Endothelial cell of umbilical vein (primary cell): Measurements from ENCODE around the gene AADACL4. TPM values are rescaled to one million over a fixed set of nuclear protein-coding genes. Genes with fewer than 3 reads are reported as not detected.

Experiments
- BruUV-seq: library from RNA; stranded (reverse); fragments of 400-500 nt; replicated peaks from 2 replicates; lab custom pipeline; 2021; lab: Mats Ljungman, UMichigan
- CTCF ChIA-PET: fragments of 300-600, 350-600 bp; sonication (Branson Sonifier 250); formaldehyde crosslinking; loops from one replicate; lab custom pipeline; 2021; ENCODE audit warnings: antibody characterized with exemption, inconsistent platforms; lab: Charles Lee
- POLR2A ChIA-PET: fragments of 300-600, 350-600 bp; sonication (Branson Sonifier 250); formaldehyde crosslinking; loops from one replicate; lab custom pipeline; 2021; ENCODE audit warnings: antibody characterized with exemption, inconsistent platforms; lab: Charles Lee
- DNase-seq: peaks from one replicate; pipeline ENCODE4 v3.0.0-alpha.2; 2011; ENCODE audit warnings: low read depth, low spot score
- FAIRE-seq: peaks from 2 replicates; lab custom pipeline; 2011; peaks lifted over from hg19 to GRCh38; lab: Jason Lieb, UNC
- H2AFZ ChIP-seq: 2 replicates; pipeline ENCODE4 v1.6.0; 2012; ENCODE audit warnings: low read depth, low read length, control low read depth, inconsistent platforms
- H3K27ac ChIP-seq: 2 replicates; pipeline ENCODE4 v1.5.1; 2011; ENCODE audit warnings: low read depth, mild to moderate bottlenecking, control low read depth, low read length, moderate library complexity; ENCODE audit not compliant: insufficient read depth
- H3K27me3 ChIP-seq, 2 experiments: 2 replicates each; pipeline versions ENCODE4 v1.6.0 to v1.6.1; 2011; ENCODE audit warnings: low read length in 2 of 2, mixed read lengths in 1 of 2; ENCODE audit not compliant: control insufficient read depth in 2 of 2, insufficient read depth in 2 of 2
- H3K36me3 ChIP-seq, 2 experiments: 2 replicates in 1 of 2; 3 replicates in 1 of 2; pipeline ENCODE4 v1.5.1; 2011; ENCODE audit warnings: low read length in 2 of 2, mild to moderate bottlenecking in 1 of 2, moderate library complexity in 1 of 2; ENCODE audit not compliant: control insufficient read depth in 2 of 2, insufficient read depth in 2 of 2; ENCODE audit errors: extremely low read depth in 1 of 2
- H3K4me1 ChIP-seq: 3 replicates; pipeline ENCODE4 v1.5.1; 2011; ENCODE audit warnings: mild to moderate bottlenecking, low read length; ENCODE audit not compliant: control insufficient read depth, insufficient read depth; ENCODE audit errors: extremely low read depth
- H3K4me2 ChIP-seq: 2 replicates; pipeline ENCODE4 v1.6.1; 2011; ENCODE audit warnings: low read length, control low read depth, mixed read lengths; ENCODE audit not compliant: insufficient read depth
- H3K4me3 ChIP-seq, 3 experiments: fragments of 200-600 bp in 1 of 3; sonication (generic), shearing (Covaris generic) in 1 of 3; replicated peaks in 1 of 3; 2 replicates each; pipeline ENCODE4 v1.5.1; 2011 to 2016; ENCODE audit warnings: control low read depth in 3 of 3, low read length in 3 of 3, mild to moderate bottlenecking in 2 of 3, inconsistent platforms in 1 of 3, low read depth in 1 of 3, moderate library complexity in 1 of 3; ENCODE audit not compliant: insufficient read depth in 1 of 3
- H3K79me2 ChIP-seq: 2 replicates; pipeline ENCODE4 v1.6.0; 2012; ENCODE audit warnings: low read length, inconsistent platforms; ENCODE audit not compliant: control insufficient read depth, insufficient read depth
- H3K9ac ChIP-seq: replicated peaks from 2 replicates; pipeline ENCODE3; 2011; ENCODE audit warnings: low read length, control low read depth; ENCODE audit not compliant: insufficient read depth; ENCODE audit errors: extremely low read depth
- H3K9me1 ChIP-seq: replicated peaks from 3 replicates; pipeline ENCODE4 v1.6.0; 2011; ENCODE audit warnings: mild to moderate bottlenecking, low read length; ENCODE audit not compliant: control insufficient read depth, insufficient read depth; ENCODE audit errors: extremely low read depth
- H3K9me3 ChIP-seq: replicated peaks from 2 replicates; pipeline ENCODE4 v1.5.1; 2012; ENCODE audit warnings: low read length, inconsistent platforms; ENCODE audit not compliant: control insufficient read depth, insufficient read depth
- H4K20me1 ChIP-seq: replicated peaks from 2 replicates; pipeline ENCODE3; 2011; ENCODE audit warnings: mild to moderate bottlenecking, low read length; ENCODE audit not compliant: control insufficient read depth, insufficient read depth; ENCODE audit errors: extremely low read depth
- CTCF ChIP-seq, 2 donors: IDR thresholded peaks; 1 replicate in 1 of 2; 2 replicates in 1 of 2; pipeline ENCODE4 v1.5.1; 2011; ENCODE audit warnings: low read length in 2 of 2, mild to moderate bottlenecking in 2 of 2, moderate library complexity in 2 of 2, control low read depth in 1 of 2, inconsistent platforms in 1 of 2, low read depth in 1 of 2; ENCODE audit not compliant: insufficient read depth in 1 of 2; ENCODE audit errors: extremely low read depth in 1 of 2
- JUN ChIP-seq: IDR thresholded peaks from 2 replicates; pipeline ENCODE4 v1.6.1; 2011; ENCODE audit warnings: borderline replicate concordance, low read depth; ENCODE audit not compliant: insufficient read length, insufficient read depth
- MAX ChIP-seq: IDR thresholded peaks from 2 replicates; pipeline ENCODE4 v1.6.1; 2011; ENCODE audit not compliant: insufficient read depth, insufficient read length
- dilution Hi-C: fragments of 300-500 bp; cut with MboI; formaldehyde crosslinking; loops from one replicate; pipeline ENCODE4 v1.15.0; 2019; ENCODE audit warnings: low sequenced_read_pairs; ENCODE audit not compliant: extremely low pct_ligation_motif_present
- intact Hi-C: fragments of 100-400 bp; cut with micrococcal nuclease; formaldehyde crosslinking; loops from one replicate; pipeline ENCODE4 v1.10.0; 2022
- polyA plus RNA-seq, 4 experiments: library from polyadenylated mRNA; depleted of rRNA in 3 of 4; stranded (reverse) in 3 of 4; unstranded in 1 of 4; fragments of >200 nt; gene quantifications; 2 replicates each; pipeline versions ENCODE4 v1.2.1 to v1.2.3, GENCODE V29; 2011 to 2012; ENCODE audit warnings: missing spikeins in 1 of 4
- total RNA-seq: library from RNA; stranded (reverse); gene quantifications from 2 replicates; pipeline ENCODE4 v1.2.3, GENCODE V29; 2021

Gene AADACL4
- total and polyA plus RNA-seq, 2 donors (not counting 3 experiments of a cell fraction or from before 2014, with no cell fraction given) = not detected

GRCh38 chr1:12594966-12595756 is 48.7 kb upstream of the AADACL4 start:
- no peak for FAIRE-seq
- Histone ChIP-seq H4K20me1 (no peaks in the 10 kb centered on the region), H2AFZ (no peak overlapping the region), H3K4me1 (peaks cover 28% of the 10 kb centered on the region), H3K4me2 (peak overlapping the region; percentile 9), H3K36me3 (peaks cover 0 to 7% of the 10 kb centered on the region in 2 experiments), H3K4me3 (no peak overlapping the region), H3K9me1 (no peaks in the 10 kb centered on the region), H3K27me3 (no peaks in the 10 kb centered on the region), H3K79me2 (no peaks in the 10 kb centered on the region), H3K9me3 (no peaks in the 10 kb centered on the region), H3K9ac (peak overlapping the region; percentile 36), H3K27ac (peak overlapping the region; percentile 51)
- ChIA-PET CTCF (interaction anchor here (0.8 to 2.0 kb wide), 14 partner anchors 9 to 280 kb away, joined by 3 to 16 read pairs (median 4); partner anchors contain the start of gene DHRS3), POLR2A (interaction anchor here (1.3 to 1.6 kb wide), 3 partner anchors 23 to 161 kb away, joined by 4 to 9 read pairs (median 4); partner anchors contain the start of gene DHRS3)
- DNase-seq = peak; percentile 41
- dilution Hi-C loops = no loop called here
- TF ChIP-seq CTCF (IDR thresholded peaks at IDR 0.05; ENCODE audit: extremely low read depth in 1 of 2, insufficient read depth in 1 of 2, low read depth in 1 of 2, low read length in 2 of 2) (no peak), JUN (no peak), MAX (no peak)
- BruUV-seq = no TSS peak
- intact Hi-C loops = loop anchor here (5.0 kb wide), 1 partner anchor 53 kb away; no protein-coding TSS in a partner anchor
